GM12801 (cell line): ENCODE measurements around the gene ADD3.

Experiments used
- TF ChIP-seq, protein P1 (sequence below): IDR thresholded peaks from one replicate; pipeline ENCODE4 v1.5.1; 2011; ENCODE audit warnings: control low read depth; ENCODE audit not compliant: insufficient read length; ENCODE audit errors: extremely low read depth

Gene ADD3

DNA sequence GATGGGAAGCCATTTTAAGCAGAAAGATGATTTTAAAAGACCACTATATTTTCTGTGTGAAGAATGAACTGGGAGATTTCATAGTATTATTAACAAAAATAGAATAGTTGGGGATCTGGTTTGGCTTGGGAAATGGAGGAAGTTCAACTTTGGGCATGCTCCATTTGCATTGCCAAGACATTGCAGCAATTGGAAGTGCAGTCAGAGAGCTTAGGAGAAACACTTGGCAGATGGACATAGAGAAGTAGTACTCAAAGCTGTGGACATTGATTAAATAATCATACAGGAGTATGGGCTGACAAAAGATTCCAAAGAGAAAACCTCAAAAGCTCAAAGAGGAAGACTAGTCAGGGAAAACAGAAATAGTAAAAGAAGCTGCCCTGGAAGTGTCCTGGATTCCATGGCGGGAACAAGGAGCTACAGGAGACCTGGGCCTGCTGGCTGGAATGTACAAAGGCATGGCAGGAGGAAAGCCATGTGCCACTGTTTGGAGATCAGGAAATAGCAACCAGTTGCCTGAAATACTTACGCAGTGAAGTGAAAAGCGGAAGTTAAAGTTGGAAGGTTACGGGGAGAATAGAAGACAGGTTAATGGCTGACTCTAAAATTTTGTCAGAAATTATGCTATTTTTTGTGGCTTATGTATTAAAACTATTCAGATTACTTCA, 106.0 kb downstream of the ADD3 start:
- TF ChIP-seq, protein P1, sequence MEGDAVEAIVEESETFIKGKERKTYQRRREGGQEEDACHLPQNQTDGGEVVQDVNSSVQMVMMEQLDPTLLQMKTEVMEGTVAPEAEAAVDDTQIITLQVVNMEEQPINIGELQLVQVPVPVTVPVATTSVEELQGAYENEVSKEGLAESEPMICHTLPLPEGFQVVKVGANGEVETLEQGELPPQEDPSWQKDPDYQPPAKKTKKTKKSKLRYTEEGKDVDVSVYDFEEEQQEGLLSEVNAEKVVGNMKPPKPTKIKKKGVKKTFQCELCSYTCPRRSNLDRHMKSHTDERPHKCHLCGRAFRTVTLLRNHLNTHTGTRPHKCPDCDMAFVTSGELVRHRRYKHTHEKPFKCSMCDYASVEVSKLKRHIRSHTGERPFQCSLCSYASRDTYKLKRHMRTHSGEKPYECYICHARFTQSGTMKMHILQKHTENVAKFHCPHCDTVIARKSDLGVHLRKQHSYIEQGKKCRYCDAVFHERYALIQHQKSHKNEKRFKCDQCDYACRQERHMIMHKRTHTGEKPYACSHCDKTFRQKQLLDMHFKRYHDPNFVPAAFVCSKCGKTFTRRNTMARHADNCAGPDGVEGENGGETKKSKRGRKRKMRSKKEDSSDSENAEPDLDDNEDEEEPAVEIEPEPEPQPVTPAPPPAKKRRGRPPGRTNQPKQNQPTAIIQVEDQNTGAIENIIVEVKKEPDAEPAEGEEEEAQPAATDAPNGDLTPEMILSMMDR, result no peak

DNA sequence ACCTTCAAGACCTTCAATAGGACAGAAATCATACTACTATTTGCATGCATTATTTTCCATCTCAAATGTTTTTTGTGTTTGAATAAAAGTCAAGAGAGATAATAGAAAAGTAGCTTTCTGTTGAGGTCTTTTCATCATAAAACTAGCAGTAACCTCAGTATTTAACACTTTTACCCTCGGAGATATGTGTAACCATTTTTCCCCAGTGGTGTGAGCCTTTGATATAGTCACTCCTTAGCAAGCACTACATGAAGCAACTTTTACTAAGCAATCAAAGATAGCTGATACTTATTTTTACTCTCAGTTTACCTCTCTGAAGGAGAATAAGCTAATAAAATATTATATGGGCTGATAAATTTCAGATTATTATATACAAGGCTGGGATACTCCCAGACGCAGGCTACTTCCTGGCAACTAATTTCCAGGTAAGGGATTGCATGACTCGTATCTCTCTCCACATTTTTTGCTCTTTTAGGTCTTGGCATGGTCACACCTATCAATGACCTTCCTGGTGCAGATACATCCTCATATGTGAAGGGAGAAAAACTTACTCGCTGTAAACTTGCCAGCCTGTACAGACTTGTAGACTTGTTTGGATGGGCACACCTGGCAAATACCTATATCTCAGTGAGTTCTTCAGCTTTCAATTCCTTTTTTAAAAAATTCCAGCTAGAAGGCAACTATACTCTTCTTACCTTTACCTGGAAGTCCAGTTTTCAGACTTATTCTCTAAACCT, 108.2 kb downstream of the ADD3 start:
- TF ChIP-seq, protein P1, result no peak

DNA sequence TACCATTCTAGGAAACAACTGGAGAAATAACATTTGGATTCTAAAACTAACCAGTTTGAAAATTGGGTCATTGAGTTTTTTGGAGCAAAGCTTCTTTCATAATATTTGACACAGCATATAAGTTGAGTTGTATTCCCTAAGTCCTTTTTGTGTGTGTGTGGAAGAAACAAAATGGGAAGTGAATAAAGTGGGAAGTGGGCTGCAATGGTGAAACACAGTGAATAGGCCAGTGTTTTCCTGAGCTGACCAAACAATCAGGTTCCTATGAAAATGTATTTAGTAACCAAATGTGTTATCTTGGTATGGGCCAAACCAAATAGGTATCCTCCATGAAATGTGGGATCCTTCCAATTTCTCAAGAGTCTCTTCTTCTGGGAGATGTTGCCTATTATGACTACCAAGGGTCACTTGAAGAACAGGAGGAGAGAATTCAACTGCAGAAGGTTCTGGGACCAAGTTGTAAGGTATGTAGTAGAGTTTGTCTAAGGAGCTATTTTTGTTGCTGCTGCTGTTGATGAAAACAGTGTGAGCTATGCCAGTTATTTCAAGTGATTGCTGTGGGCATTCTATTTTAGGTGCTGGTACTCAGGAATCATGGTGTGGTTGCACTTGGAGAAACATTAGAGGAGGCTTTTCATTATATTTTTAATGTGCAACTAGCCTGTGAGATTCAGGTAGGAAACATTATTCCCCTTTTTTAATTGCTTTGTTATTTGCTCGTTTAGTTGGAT, 111.3 kb downstream of the ADD3 start:
- TF ChIP-seq, protein P1, result no peak

DNA sequence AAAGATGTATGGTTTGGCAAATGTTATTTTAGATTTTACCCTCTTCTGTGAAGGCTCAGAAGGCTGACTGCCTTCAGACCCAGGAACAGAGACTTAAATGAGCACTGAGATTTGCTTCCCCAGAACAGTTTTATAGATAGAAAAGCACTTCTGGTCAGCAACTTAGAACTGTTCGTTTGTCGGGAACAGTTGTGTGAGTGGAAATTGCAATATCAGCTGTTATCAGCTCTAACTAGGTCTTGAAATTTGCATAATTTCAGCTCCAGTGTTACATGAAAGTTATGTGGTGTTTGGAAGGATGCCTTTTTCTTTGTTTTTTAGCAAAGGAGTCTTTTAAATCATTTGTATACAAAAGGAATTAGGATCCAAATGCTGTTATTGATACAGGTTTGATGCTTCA, 115.8 kb downstream of the ADD3 start:
- TF ChIP-seq, protein P1, result no peak

DNA sequence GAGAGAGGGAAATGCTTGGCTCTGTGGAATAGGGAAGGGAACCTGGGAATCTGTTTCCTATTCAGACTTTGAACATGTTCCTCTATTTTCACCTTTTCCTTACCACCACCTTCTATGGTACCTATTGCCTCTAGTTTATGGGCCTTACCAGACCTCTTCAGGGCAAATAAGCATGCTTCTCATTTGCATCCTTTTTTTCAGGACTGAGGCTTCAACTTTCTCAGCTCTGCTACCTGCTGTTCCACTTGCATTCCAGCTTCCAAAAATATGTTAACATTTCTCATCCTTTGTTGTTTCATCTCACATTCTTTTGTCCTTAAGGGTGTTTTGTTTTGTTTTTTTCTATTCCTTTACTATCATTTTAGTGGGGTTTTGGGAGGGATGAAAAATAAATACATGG, 121.7 kb downstream of the ADD3 start:
- TF ChIP-seq, protein P1, result no peak

DNA sequence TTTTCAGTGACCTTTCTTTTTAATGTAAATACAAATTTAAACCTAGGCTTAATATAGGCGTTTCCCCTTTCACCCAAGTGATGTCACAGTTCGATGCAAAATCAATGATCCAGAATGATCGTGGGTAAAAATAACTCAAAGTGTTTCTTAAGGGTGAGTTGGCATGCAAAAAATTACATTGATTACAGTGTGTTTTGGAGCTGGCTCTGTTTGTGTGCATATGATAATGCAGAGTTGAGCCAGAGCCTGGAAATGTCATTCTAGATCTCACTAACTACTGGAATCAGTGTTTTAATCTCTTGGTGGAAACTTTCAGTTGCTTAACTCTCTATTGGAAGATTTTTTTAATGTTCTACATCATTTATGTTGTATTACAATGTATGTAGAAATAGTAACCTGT, 127.1 kb downstream of the ADD3 start:
- TF ChIP-seq, protein P1, result no peak

- TF ChIP-seq, protein P1, result no peak
These were observed 129.4 kb downstream of the ADD3 start for GRCh38 chr10:110137142-110137545.
